Astrocyte (in vitro differentiated cells and primary cell): ENCODE results near the gene DPH5. TPM values are rescaled to one million over a fixed set of nuclear protein-coding genes. Genes with fewer than 3 reads are reported as not detected.

Experiments used
- DNase-seq: peaks from one replicate; pipeline ENCODE4 v3.0.0-alpha.2; 2010; ENCODE audit warnings: low read depth
- FAIRE-seq: peaks from 2 replicates; lab custom pipeline; 2011; peaks lifted over from hg19 to GRCh38; lab: Jason Lieb, UNC
- H2AFZ ChIP-seq: 2 replicates; pipeline ENCODE4 v1.6.0; 2012; ENCODE audit warnings: low read depth, low read length, inconsistent platforms
- H3K27ac ChIP-seq: 2 replicates; pipeline ENCODE4 v1.5.1; 2011; ENCODE audit warnings: low read depth, low read length, inconsistent platforms
- H3K27me3 ChIP-seq: 2 replicates; pipeline ENCODE4 v1.6.0; 2011; ENCODE audit warnings: low read length, inconsistent platforms; ENCODE audit not compliant: insufficient read depth
- H3K36me3 ChIP-seq: 2 replicates; pipeline ENCODE4 v1.5.1; 2011; ENCODE audit warnings: low read length, inconsistent platforms; ENCODE audit not compliant: insufficient read depth
- H3K4me1 ChIP-seq: 2 replicates; pipeline ENCODE4 v1.5.1; 2011; ENCODE audit warnings: low read length, inconsistent platforms; ENCODE audit not compliant: insufficient read depth
- H3K4me2 ChIP-seq: 2 replicates; pipeline ENCODE4 v1.6.0; 2012; ENCODE audit warnings: low read length, inconsistent platforms
- H3K4me3 ChIP-seq: 2 replicates; pipeline ENCODE4 v1.5.1; 2011; ENCODE audit warnings: low read depth, mild to moderate bottlenecking, low read length, inconsistent platforms; ENCODE audit not compliant: insufficient read depth
- H3K79me2 ChIP-seq: 2 replicates; pipeline ENCODE4 v1.6.0; 2012; ENCODE audit warnings: mild to moderate bottlenecking, low read length, inconsistent platforms; ENCODE audit not compliant: insufficient read depth
- H3K9ac ChIP-seq: 2 replicates; pipeline ENCODE4 v1.6.0; 2012; ENCODE audit warnings: mild to moderate bottlenecking, low read length, inconsistent platforms
- H3K9me3 ChIP-seq: 2 replicates; pipeline ENCODE4 v1.5.1; 2012; ENCODE audit warnings: low read depth, mild to moderate bottlenecking, low read length, inconsistent platforms; ENCODE audit not compliant: insufficient read depth
- H4K20me1 ChIP-seq: 2 replicates; pipeline ENCODE4 v1.6.0; 2012; ENCODE audit warnings: low read length, inconsistent platforms; ENCODE audit not compliant: insufficient read depth
- H3K27ac Mint-ChIP-seq: one replicate; pipeline ENCODE4 v1.8.0; 2021; ENCODE audit warnings: mild to moderate bottlenecking, mixed read lengths; ENCODE audit not compliant: unreplicated experiment
- H3K27me3 Mint-ChIP-seq: one replicate; pipeline ENCODE4 v1.8.0; 2021; ENCODE audit warnings: low read depth, mixed read lengths; ENCODE audit not compliant: unreplicated experiment
- H3K36me3 Mint-ChIP-seq: one replicate; pipeline ENCODE4 v1.8.0; 2021; ENCODE audit warnings: low read depth, mixed read lengths; ENCODE audit not compliant: unreplicated experiment
- H3K4me1 Mint-ChIP-seq: one replicate; pipeline ENCODE4 v1.8.0; 2021; ENCODE audit warnings: low read depth, mixed read lengths; ENCODE audit not compliant: unreplicated experiment
- H3K4me3 Mint-ChIP-seq: one replicate; pipeline ENCODE4 v1.8.0; 2021; ENCODE audit warnings: mild to moderate bottlenecking, moderate library complexity, mixed read lengths; ENCODE audit not compliant: unreplicated experiment
- H3K9me3 Mint-ChIP-seq: one replicate; pipeline ENCODE4 v1.8.0; 2021; ENCODE audit warnings: mild to moderate bottlenecking, mixed read lengths; ENCODE audit not compliant: unreplicated experiment
- CTCF ChIP-seq: IDR thresholded peaks from 2 replicates; pipeline ENCODE4 v1.5.1; 2011; ENCODE audit warnings: low read depth, mild to moderate bottlenecking, inconsistent platforms, low read length, moderate library complexity; ENCODE audit not compliant: insufficient read depth
- EZH2 ChIP-seq: IDR thresholded peaks from 2 replicates; pipeline ENCODE4 v1.6.1; 2012; ENCODE audit warnings: mild to moderate bottlenecking, low read length, inconsistent platforms; ENCODE audit not compliant: insufficient read depth
- total RNA-seq: library from RNA; stranded (reverse); gene quantifications from 2 replicates; pipeline ENCODE4 v1.2.1, GENCODE V29; 2021

The DPH5 gene
- total RNA-seq, 1 donor from 2014 or later, result 29.6 TPM

DNA sequence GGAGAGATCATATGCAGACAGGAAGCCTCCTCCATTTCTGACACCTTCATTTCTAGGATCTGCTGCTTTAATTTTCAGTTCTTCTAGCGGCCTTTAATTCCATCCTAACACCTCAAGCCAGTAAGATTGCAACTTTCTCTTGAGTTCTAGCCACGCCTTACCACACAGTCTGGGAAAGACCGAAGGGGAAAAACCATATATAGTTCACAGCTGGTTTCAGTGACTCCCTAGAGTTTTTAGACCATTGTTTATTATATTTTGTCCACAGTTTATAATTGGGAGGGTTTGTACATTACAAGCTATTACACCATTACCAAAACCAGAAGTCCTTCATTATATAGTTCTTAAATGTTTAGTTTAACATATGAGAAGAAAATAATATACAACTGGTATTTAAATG is 37.5 kb downstream of the DPH5 start:
- H3K79me2 ChIP-seq, result no peaks in the 10 kb centered on the region
- Mint-ChIP-seq H3K4me3 (no peak overlapping the region), H3K27me3 (no peaks in the 10 kb centered on the region), H3K9me3 (no peaks in the 10 kb centered on the region), H3K36me3 (peaks cover 6% of the 10 kb centered on the region), H3K4me1 (peaks cover 12% of the 10 kb centered on the region), H3K27ac (no peak overlapping the region)
- H2AFZ ChIP-seq, result no peak overlapping the region
- no peak overlapping the region for H3K4me2 ChIP-seq
- DNase-seq, result no peak
- H3K4me3 ChIP-seq, result no peak overlapping the region
- FAIRE-seq, result no peak
- TF ChIP-seq EZH2 (no peak), CTCF (no peak)
- no peak overlapping the region for H3K27ac ChIP-seq
- H3K9ac ChIP-seq, result no peak overlapping the region
- peaks cover 11% of the 10 kb centered on the region for H3K4me1 ChIP-seq
- H3K36me3 ChIP-seq, result no peaks in the 10 kb centered on the region
- no peaks in the 10 kb centered on the region for H4K20me1 ChIP-seq
- no peaks in the 10 kb centered on the region for H3K9me3 ChIP-seq
- no peaks in the 10 kb centered on the region for H3K27me3 ChIP-seq

- H3K27me3 Mint-ChIP-seq, result no peaks in the 10 kb centered on the region
- no peaks in the 10 kb centered on the region for H3K9me3 ChIP-seq
- FAIRE-seq, result no peak
- H3K9me3 Mint-ChIP-seq, result no peaks in the 10 kb centered on the region
- no peak overlapping the region for H3K9ac ChIP-seq
- no peak overlapping the region for H3K4me3 Mint-ChIP-seq
- TF ChIP-seq CTCF, result no peak
- TF ChIP-seq EZH2, result no peak
- no peaks in the 10 kb centered on the region for H3K79me2 ChIP-seq
- H2AFZ ChIP-seq, result no peak overlapping the region
- no peak overlapping the region for H3K4me2 ChIP-seq
- peaks cover 8% of the 10 kb centered on the region for H3K36me3 Mint-ChIP-seq
- no peak overlapping the region for H3K27ac Mint-ChIP-seq
- no peaks in the 10 kb centered on the region for H3K27me3 ChIP-seq
- no peak overlapping the region for H3K27ac ChIP-seq
- H3K4me1 ChIP-seq, result no peaks in the 10 kb centered on the region
- no peak overlapping the region for H3K4me3 ChIP-seq
- H3K36me3 ChIP-seq, result peaks cover 11% of the 10 kb centered on the region
- H3K4me1 Mint-ChIP-seq, result no peaks in the 10 kb centered on the region
- no peak for DNase-seq
- H4K20me1 ChIP-seq, result no peaks in the 10 kb centered on the region
These were observed 42.8 kb downstream of the DPH5 start for GRCh38 chr1:100982793-100983192.

GRCh38 chr1:100979631-100980030 is 46.0 kb downstream of the DPH5 start:
- H3K27ac Mint-ChIP-seq, result no peak overlapping the region
- Histone ChIP-seq H3K4me3 (no peak overlapping the region), H2AFZ (no peak overlapping the region), H3K27ac (no peak overlapping the region), H4K20me1 (no peaks in the 10 kb centered on the region), H3K9me3 (no peaks in the 10 kb centered on the region), H3K4me1 (no peaks in the 10 kb centered on the region), H3K36me3 (peaks cover 21% of the 10 kb centered on the region), H3K27me3 (no peaks in the 10 kb centered on the region), H3K9ac (no peak overlapping the region), H3K4me2 (no peak overlapping the region), H3K79me2 (no peaks in the 10 kb centered on the region)
- FAIRE-seq (no peak), DNase-seq (no peak)
- H3K4me3 Mint-ChIP-seq, result no peak overlapping the region
- TF ChIP-seq EZH2 (no peak), CTCF (no peak)
- H3K4me1 Mint-ChIP-seq, result no peaks in the 10 kb centered on the region
- peaks cover 7% of the 10 kb centered on the region for H3K36me3 Mint-ChIP-seq
- H3K9me3 Mint-ChIP-seq, result no peaks in the 10 kb centered on the region
- no peaks in the 10 kb centered on the region for H3K27me3 Mint-ChIP-seq
